Ovary (tissue), 3 donors: ENCODE results near the gene OPRD1.

ENCODE experiments used
- EP300 ChIP-seq: sonication (generic); formaldehyde crosslinking; IDR thresholded peaks from one replicate; pipeline ENCODE4 v1.6.1; 2017; ENCODE audit warnings: antibody characterized with exemption
- POLR2A ChIP-seq: fragments of 450-650 bp; IDR thresholded peaks from one replicate; pipeline ENCODE4 v1.6.1; 2017; ENCODE audit warnings: antibody characterized with exemption, mild to moderate bottlenecking, moderate library complexity
- TF ChIP-seq, protein P1 (sequence below), 3 donors: fragments of 450-650 bp in 2 of 3; fragments of 200-600 bp in 1 of 3; IDR thresholded peaks; one replicate each; pipeline versions ENCODE4 v1.5.1 to v1.8.0; 2016 to 2022; ENCODE audit warnings: antibody characterized with exemption in 3 of 3, mild to moderate bottlenecking in 1 of 3
- donor health status: DM: no; HTN: no; CAD: no.

DNA sequence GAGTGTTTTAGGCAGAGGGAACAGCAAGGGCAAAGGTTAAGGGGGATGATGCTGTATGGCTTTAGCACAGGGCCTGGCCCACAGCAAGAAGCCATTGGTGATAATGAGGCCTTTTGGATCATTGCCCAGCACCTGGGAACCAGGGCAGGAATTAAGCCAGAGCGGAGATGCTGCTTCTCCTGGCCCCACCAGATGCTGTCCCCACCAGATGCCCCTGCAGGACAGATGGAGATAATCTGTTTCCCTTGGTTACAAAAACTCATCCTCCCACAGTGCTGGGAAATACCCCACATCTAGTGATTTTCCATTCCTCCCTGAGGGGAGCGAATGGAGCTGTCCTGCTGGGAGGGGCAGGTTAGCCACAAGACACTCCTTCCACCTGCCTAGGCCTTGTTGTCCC, 18.8 kb downstream of the OPRD1 start:
- TF ChIP-seq, protein P1, sequence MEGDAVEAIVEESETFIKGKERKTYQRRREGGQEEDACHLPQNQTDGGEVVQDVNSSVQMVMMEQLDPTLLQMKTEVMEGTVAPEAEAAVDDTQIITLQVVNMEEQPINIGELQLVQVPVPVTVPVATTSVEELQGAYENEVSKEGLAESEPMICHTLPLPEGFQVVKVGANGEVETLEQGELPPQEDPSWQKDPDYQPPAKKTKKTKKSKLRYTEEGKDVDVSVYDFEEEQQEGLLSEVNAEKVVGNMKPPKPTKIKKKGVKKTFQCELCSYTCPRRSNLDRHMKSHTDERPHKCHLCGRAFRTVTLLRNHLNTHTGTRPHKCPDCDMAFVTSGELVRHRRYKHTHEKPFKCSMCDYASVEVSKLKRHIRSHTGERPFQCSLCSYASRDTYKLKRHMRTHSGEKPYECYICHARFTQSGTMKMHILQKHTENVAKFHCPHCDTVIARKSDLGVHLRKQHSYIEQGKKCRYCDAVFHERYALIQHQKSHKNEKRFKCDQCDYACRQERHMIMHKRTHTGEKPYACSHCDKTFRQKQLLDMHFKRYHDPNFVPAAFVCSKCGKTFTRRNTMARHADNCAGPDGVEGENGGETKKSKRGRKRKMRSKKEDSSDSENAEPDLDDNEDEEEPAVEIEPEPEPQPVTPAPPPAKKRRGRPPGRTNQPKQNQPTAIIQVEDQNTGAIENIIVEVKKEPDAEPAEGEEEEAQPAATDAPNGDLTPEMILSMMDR (IDR thresholded peaks at IDR 0.05): no peak
- TF ChIP-seq EP300: no peak
- no peak for TF ChIP-seq POLR2A
